Endothelial cell of umbilical vein (primary cell): ENCODE data around the gene ACP2. TPM values are rescaled to one million over a fixed set of nuclear protein-coding genes. Genes with fewer than 3 reads are reported as not detected.

Experiments
- BruUV-seq: library from RNA; stranded (reverse); fragments of 400-500 nt; replicated peaks from 2 replicates; lab custom pipeline; 2021; lab: Mats Ljungman, UMichigan
- CTCF ChIA-PET: fragments of 300-600, 350-600 bp; sonication (Branson Sonifier 250); formaldehyde crosslinking; loops from one replicate; lab custom pipeline; 2021; ENCODE audit warnings: antibody characterized with exemption, inconsistent platforms; lab: Charles Lee
- POLR2A ChIA-PET: fragments of 300-600, 350-600 bp; sonication (Branson Sonifier 250); formaldehyde crosslinking; loops from one replicate; lab custom pipeline; 2021; ENCODE audit warnings: antibody characterized with exemption, inconsistent platforms; lab: Charles Lee
- DNase-seq: peaks from one replicate; pipeline ENCODE4 v3.0.0-alpha.2; 2011; ENCODE audit warnings: low read depth, low spot score
- FAIRE-seq: peaks from 2 replicates; lab custom pipeline; 2011; peaks lifted over from hg19 to GRCh38; lab: Jason Lieb, UNC
- H2AFZ ChIP-seq: 2 replicates; pipeline ENCODE4 v1.6.0; 2012; ENCODE audit warnings: low read depth, low read length, control low read depth, inconsistent platforms
- H3K27ac ChIP-seq: 2 replicates; pipeline ENCODE4 v1.5.1; 2011; ENCODE audit warnings: low read depth, mild to moderate bottlenecking, control low read depth, low read length, moderate library complexity; ENCODE audit not compliant: insufficient read depth
- H3K27me3 ChIP-seq, 2 experiments: 2 replicates each; pipeline versions ENCODE4 v1.6.0 to v1.6.1; 2011; ENCODE audit warnings: low read length in 2 of 2, mixed read lengths in 1 of 2; ENCODE audit not compliant: control insufficient read depth in 2 of 2, insufficient read depth in 2 of 2
- H3K36me3 ChIP-seq, 2 experiments: 2 replicates in 1 of 2; 3 replicates in 1 of 2; pipeline ENCODE4 v1.5.1; 2011; ENCODE audit warnings: low read length in 2 of 2, mild to moderate bottlenecking in 1 of 2, moderate library complexity in 1 of 2; ENCODE audit not compliant: control insufficient read depth in 2 of 2, insufficient read depth in 2 of 2; ENCODE audit errors: extremely low read depth in 1 of 2
- H3K4me1 ChIP-seq: 3 replicates; pipeline ENCODE4 v1.5.1; 2011; ENCODE audit warnings: mild to moderate bottlenecking, low read length; ENCODE audit not compliant: control insufficient read depth, insufficient read depth; ENCODE audit errors: extremely low read depth
- H3K4me2 ChIP-seq: 2 replicates; pipeline ENCODE4 v1.6.1; 2011; ENCODE audit warnings: low read length, control low read depth, mixed read lengths; ENCODE audit not compliant: insufficient read depth
- H3K4me3 ChIP-seq, 3 experiments: fragments of 200-600 bp in 1 of 3; sonication (generic), shearing (Covaris generic) in 1 of 3; replicated peaks in 1 of 3; 2 replicates each; pipeline ENCODE4 v1.5.1; 2011 to 2016; ENCODE audit warnings: control low read depth in 3 of 3, low read length in 3 of 3, mild to moderate bottlenecking in 2 of 3, inconsistent platforms in 1 of 3, low read depth in 1 of 3, moderate library complexity in 1 of 3; ENCODE audit not compliant: insufficient read depth in 1 of 3
- H3K79me2 ChIP-seq: 2 replicates; pipeline ENCODE4 v1.6.0; 2012; ENCODE audit warnings: low read length, inconsistent platforms; ENCODE audit not compliant: control insufficient read depth, insufficient read depth
- H3K9ac ChIP-seq: replicated peaks from 2 replicates; pipeline ENCODE3; 2011; ENCODE audit warnings: low read length, control low read depth; ENCODE audit not compliant: insufficient read depth; ENCODE audit errors: extremely low read depth
- H3K9me1 ChIP-seq: replicated peaks from 3 replicates; pipeline ENCODE4 v1.6.0; 2011; ENCODE audit warnings: mild to moderate bottlenecking, low read length; ENCODE audit not compliant: control insufficient read depth, insufficient read depth; ENCODE audit errors: extremely low read depth
- H3K9me3 ChIP-seq: replicated peaks from 2 replicates; pipeline ENCODE4 v1.5.1; 2012; ENCODE audit warnings: low read length, inconsistent platforms; ENCODE audit not compliant: control insufficient read depth, insufficient read depth
- H4K20me1 ChIP-seq: replicated peaks from 2 replicates; pipeline ENCODE3; 2011; ENCODE audit warnings: mild to moderate bottlenecking, low read length; ENCODE audit not compliant: control insufficient read depth, insufficient read depth; ENCODE audit errors: extremely low read depth
- EZH2 ChIP-seq: IDR thresholded peaks from 2 replicates; pipeline ENCODE4 v1.6.1; 2012; ENCODE audit warnings: borderline replicate concordance, low read depth, mild to moderate bottlenecking, moderate library complexity, low read length, inconsistent platforms; ENCODE audit not compliant: severe bottlenecking
- FOS ChIP-seq: IDR thresholded peaks from 2 replicates; pipeline ENCODE4 v1.6.1; 2011; ENCODE audit warnings: mild to moderate bottlenecking, low read length, moderate library complexity, borderline replicate concordance; ENCODE audit not compliant: insufficient read depth
- GATA2 ChIP-seq: IDR thresholded peaks from 2 replicates; pipeline ENCODE4 v1.7.0; 2011; ENCODE audit warnings: low read depth, mild to moderate bottlenecking, moderate library complexity, mixed read lengths, low read length; ENCODE audit not compliant: insufficient read length, insufficient read depth
- JUN ChIP-seq: IDR thresholded peaks from 2 replicates; pipeline ENCODE4 v1.6.1; 2011; ENCODE audit warnings: borderline replicate concordance, low read depth; ENCODE audit not compliant: insufficient read length, insufficient read depth
- MYC ChIP-seq: IDR thresholded peaks from one replicate; pipeline ENCODE4 v1.6.1; 2011; ENCODE audit warnings: mild to moderate bottlenecking, low read depth, low read length
- POLR2A ChIP-seq: IDR thresholded peaks from 2 replicates; pipeline ENCODE4 v1.6.1; 2012; ENCODE audit warnings: low read depth, mild to moderate bottlenecking, control low read depth, low read length
- POLR2AphosphoS5 ChIP-seq: IDR thresholded peaks from 2 replicates; pipeline ENCODE4 v1.6.1; 2012; ENCODE audit warnings: low read depth, mild to moderate bottlenecking, control low read depth, low read length, moderate library complexity; ENCODE audit not compliant: insufficient read depth
- dilution Hi-C: fragments of 300-500 bp; cut with MboI; formaldehyde crosslinking; loops from one replicate; pipeline ENCODE4 v1.15.0; 2019; ENCODE audit warnings: low sequenced_read_pairs; ENCODE audit not compliant: extremely low pct_ligation_motif_present
- intact Hi-C: fragments of 100-400 bp; cut with micrococcal nuclease; formaldehyde crosslinking; loops from one replicate; pipeline ENCODE4 v1.10.0; 2022
- polyA plus RNA-seq, 4 experiments: library from polyadenylated mRNA; depleted of rRNA in 3 of 4; stranded (reverse) in 3 of 4; unstranded in 1 of 4; fragments of >200 nt; gene quantifications; 2 replicates each; pipeline versions ENCODE4 v1.2.1 to v1.2.3, GENCODE V29; 2011 to 2012; ENCODE audit warnings: missing spikeins in 1 of 4
- total RNA-seq: library from RNA; stranded (reverse); gene quantifications from 2 replicates; pipeline ENCODE4 v1.2.3, GENCODE V29; 2021
- TF ChIP-seq, protein P1 (sequence below): IDR thresholded peaks from 2 replicates; pipeline ENCODE4 v1.6.1; 2011; ENCODE audit not compliant: insufficient read depth, insufficient read length
- TF ChIP-seq, protein P2 (sequence below), 2 donors: IDR thresholded peaks; 1 replicate in 1 of 2; 2 replicates in 1 of 2; pipeline ENCODE4 v1.5.1; 2011; ENCODE audit warnings: low read length in 2 of 2, mild to moderate bottlenecking in 2 of 2, moderate library complexity in 2 of 2, control low read depth in 1 of 2, inconsistent platforms in 1 of 2, low read depth in 1 of 2; ENCODE audit not compliant: insufficient read depth in 1 of 2; ENCODE audit errors: extremely low read depth in 1 of 2

ACP2 gene
- total and polyA plus RNA-seq, 2 donors (not counting 3 experiments of a cell fraction or from before 2014, with no cell fraction given) = 35.6 to 49.2 TPM

DNA sequence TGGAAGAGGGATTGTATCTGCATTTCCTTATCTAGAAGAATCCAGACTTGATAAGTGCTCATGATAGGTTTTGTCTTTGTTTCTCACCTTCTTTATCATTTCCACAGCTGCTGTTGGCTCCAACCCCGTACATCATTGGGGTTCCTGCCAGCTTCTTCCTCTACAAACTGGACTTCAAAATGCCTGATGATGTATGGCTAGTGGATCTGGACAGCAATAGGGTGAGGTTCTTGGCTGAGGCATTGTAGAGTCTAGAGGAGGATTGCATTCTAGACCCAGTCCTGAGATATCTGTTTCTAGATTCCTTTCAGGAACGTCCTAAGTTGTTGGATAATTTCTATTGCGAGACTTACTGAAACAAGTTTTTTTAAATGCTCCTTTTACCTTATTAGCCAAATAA lies 29.4 kb upstream of the ACP2 start:
- Histone ChIP-seq H4K20me1 (no peaks in the 10 kb centered on the region), H3K4me3 (no peak overlapping the region), H3K4me1 (no peaks in the 10 kb centered on the region), H3K79me2 (no peaks in the 10 kb centered on the region), H3K9me1 (no peaks in the 10 kb centered on the region), H3K9me3 (no peaks in the 10 kb centered on the region), H3K27ac (no peak overlapping the region), H3K36me3 (peaks cover 21 to 50% of the 10 kb centered on the region in 2 experiments), H2AFZ (no peak overlapping the region), H3K4me2 (no peak overlapping the region), H3K27me3 (no peaks in the 10 kb centered on the region), H3K9ac (no peak overlapping the region)
- no TSS peak for BruUV-seq
- ChIA-PET CTCF (interaction anchor here (0.9 kb wide), 1 partner anchor 77 kb away, joined by 4 read pairs; no protein-coding TSS in a partner anchor), POLR2A (no interaction called here)
- TF ChIP-seq EZH2 (no peak), FOS (no peak), POLR2AphosphoS5 (no peak), MYC (no peak), GATA2 (no peak), JUN (no peak), POLR2A (no peak)
- TF ChIP-seq, protein P1, sequence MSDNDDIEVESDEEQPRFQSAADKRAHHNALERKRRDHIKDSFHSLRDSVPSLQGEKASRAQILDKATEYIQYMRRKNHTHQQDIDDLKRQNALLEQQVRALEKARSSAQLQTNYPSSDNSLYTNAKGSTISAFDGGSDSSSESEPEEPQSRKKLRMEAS = no peak
- TF ChIP-seq, protein P2, sequence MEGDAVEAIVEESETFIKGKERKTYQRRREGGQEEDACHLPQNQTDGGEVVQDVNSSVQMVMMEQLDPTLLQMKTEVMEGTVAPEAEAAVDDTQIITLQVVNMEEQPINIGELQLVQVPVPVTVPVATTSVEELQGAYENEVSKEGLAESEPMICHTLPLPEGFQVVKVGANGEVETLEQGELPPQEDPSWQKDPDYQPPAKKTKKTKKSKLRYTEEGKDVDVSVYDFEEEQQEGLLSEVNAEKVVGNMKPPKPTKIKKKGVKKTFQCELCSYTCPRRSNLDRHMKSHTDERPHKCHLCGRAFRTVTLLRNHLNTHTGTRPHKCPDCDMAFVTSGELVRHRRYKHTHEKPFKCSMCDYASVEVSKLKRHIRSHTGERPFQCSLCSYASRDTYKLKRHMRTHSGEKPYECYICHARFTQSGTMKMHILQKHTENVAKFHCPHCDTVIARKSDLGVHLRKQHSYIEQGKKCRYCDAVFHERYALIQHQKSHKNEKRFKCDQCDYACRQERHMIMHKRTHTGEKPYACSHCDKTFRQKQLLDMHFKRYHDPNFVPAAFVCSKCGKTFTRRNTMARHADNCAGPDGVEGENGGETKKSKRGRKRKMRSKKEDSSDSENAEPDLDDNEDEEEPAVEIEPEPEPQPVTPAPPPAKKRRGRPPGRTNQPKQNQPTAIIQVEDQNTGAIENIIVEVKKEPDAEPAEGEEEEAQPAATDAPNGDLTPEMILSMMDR (IDR thresholded peaks at IDR 0.05; ENCODE audit: extremely low read depth in 1 of 2, insufficient read depth in 1 of 2, low read depth in 1 of 2, low read length in 2 of 2) = no peak
- DNase-seq = no peak
- no peak for FAIRE-seq
- intact Hi-C loops (no loop called here), dilution Hi-C loops (no loop called here)
